Activated CD8-positive, alpha-beta T cell treated with anti-CD3 and anti-CD28 coated beads for 36 hours (primary cell): ENCODE measurements around the gene OVOL1. TPM values are rescaled to one million over a fixed set of nuclear protein-coding genes. Genes with fewer than 3 reads are reported as not detected.

Source experiments
- ATAC-seq: fragments of 200-7000 bp; cut with Tn5 transposase; one replicate; pipeline ENCODE4 v1.10.0; 2021; ENCODE audit warnings: mild to moderate bottlenecking, moderate library complexity
- CTCF ChIA-PET: fragments of 350-600 bp; sonication (Branson Sonifier 250); formaldehyde crosslinking; loops from one replicate; lab custom pipeline; 2021; ENCODE audit warnings: antibody characterized with exemption; lab: Charles Lee
- POLR2A ChIA-PET: fragments of 350-600 bp; sonication (Branson Sonifier 250); formaldehyde crosslinking; loops from one replicate; lab custom pipeline; 2021; ENCODE audit warnings: antibody characterized with exemption; lab: Charles Lee
- DNase-seq: peaks from one replicate; pipeline ENCODE4 v3.0.0-alpha.2; 2020
- H3K27ac Mint-ChIP-seq: one replicate; pipeline ENCODE4 v1.8.0; 2021; ENCODE audit warnings: mild to moderate bottlenecking, mixed read lengths
- H3K27me3 Mint-ChIP-seq: one replicate; pipeline ENCODE4 v1.8.0; 2021; ENCODE audit warnings: mixed read lengths
- H3K36me3 Mint-ChIP-seq: one replicate; pipeline ENCODE4 v1.8.0; 2021; ENCODE audit warnings: low read depth, mixed read lengths
- H3K4me1 Mint-ChIP-seq: one replicate; pipeline ENCODE4 v1.8.0; 2021; ENCODE audit warnings: low read depth, mixed read lengths
- H3K4me3 Mint-ChIP-seq: one replicate; pipeline ENCODE4 v1.8.0; 2021; ENCODE audit warnings: mild to moderate bottlenecking, moderate library complexity, mixed read lengths
- H3K9me3 Mint-ChIP-seq: one replicate; pipeline ENCODE4 v1.8.0; 2021; ENCODE audit warnings: mixed read lengths
- CTCF ChIP-seq: fragments of 200-600 bp; IDR thresholded peaks from one replicate; pipeline ENCODE4 v1.8.0; 2022; ENCODE audit warnings: antibody characterized with exemption, mild to moderate bottlenecking
- intact Hi-C: fragments of 100-400 bp; cut with micrococcal nuclease; formaldehyde crosslinking; loops from one replicate; pipeline ENCODE4 v1.10.0; 2022
- total RNA-seq, 2 experiments: library from RNA; stranded (reverse); gene quantifications; one replicate each; pipeline ENCODE4 v1.2.3, GENCODE V29; 2021

The OVOL1 gene
- total RNA-seq, 2 experiments from 2014 or later: 0.90 to 1.2 TPM

- DNase-seq (no peak), ATAC-seq (no peak)
- POLR2A ChIA-PET: no interaction called here
- Mint-ChIP-seq H3K27me3 (no peaks in the 10 kb centered on the region), H3K9me3 (no peaks in the 10 kb centered on the region), H3K27ac (no peak overlapping the region), H3K36me3 (no peaks in the 10 kb centered on the region), H3K4me1 (no peaks in the 10 kb centered on the region), H3K4me3 (no peak overlapping the region)
- TF ChIP-seq CTCF: no peak
- CTCF ChIA-PET: no interaction called here
- intact Hi-C loops: no loop called here
These were observed 55.3 kb downstream of the OVOL1 start for GRCh38 chr11:65842144-65842543.

GRCh38 chr11:65843811-65844210 lies 56.9 kb downstream of the OVOL1 start:
- H3K4me3 Mint-ChIP-seq: no peak overlapping the region
- H3K4me1 Mint-ChIP-seq: no peaks in the 10 kb centered on the region
- POLR2A ChIA-PET: interaction anchor here (0.7 to 1.0 kb wide), 3 partner anchors 8 to 64 kb away, joined by 3 to 9 read pairs (median 3); no protein-coding TSS in a partner anchor
- intact Hi-C loops: no loop called here
- H3K9me3 Mint-ChIP-seq: no peaks in the 10 kb centered on the region
- CTCF ChIA-PET: interaction anchor here (0.7 to 2.0 kb wide), 6 partner anchors 7 to 132 kb away, joined by 3 to 4 read pairs (median 4); partner anchors contain the start of genes AP5B1, FIBP and KAT5
- no peak for DNase-seq
- H3K27me3 Mint-ChIP-seq: no peaks in the 10 kb centered on the region
- no peak overlapping the region for H3K27ac Mint-ChIP-seq
- no peak for ATAC-seq
- no peaks in the 10 kb centered on the region for H3K36me3 Mint-ChIP-seq
- no peak for TF ChIP-seq CTCF

GRCh38 chr11:65844231-65844872 lies 57.5 kb downstream of the OVOL1 start:
- no peak for TF ChIP-seq CTCF
- POLR2A ChIA-PET: interaction anchor here (0.8 to 0.9 kb wide), 2 partner anchors 16 to 247 kb away, joined by 3 read pairs; no protein-coding TSS in a partner anchor

More at GRCh38 chr11:65844231-65844872, 57.5 kb downstream of the OVOL1 start:
- Mint-ChIP-seq H3K4me1 (no peaks in the 10 kb centered on the region), H3K4me3 (no peak overlapping the region), H3K36me3 (no peaks in the 10 kb centered on the region), H3K9me3 (no peaks in the 10 kb centered on the region), H3K27me3 (no peaks in the 10 kb centered on the region), H3K27ac (no peak overlapping the region)
- intact Hi-C loops: no loop called here
- DNase-seq (no peak), ATAC-seq (no peak)
- CTCF ChIA-PET: interaction anchor here (0.7 to 2.0 kb wide), 3 partner anchors 40 to 133 kb away, joined by 3 to 4 read pairs (median 4); partner anchors contain the start of genes AP5B1 and KAT5

Other genes with a start within 250 kb of the OVOL1 start
- gene LTBP3, start 228.7 kb upstream of the OVOL1 start, total RNA-seq: 10 to 100 TPM; 55.4 to 56.0 TPM
- 10 to 100 TPM; 54.3 to 54.7 TPM for gene ZNRD2, start 216.6 kb upstream of the OVOL1 start, total RNA-seq
- gene FAM89B, start 214.5 kb upstream of the OVOL1 start, total RNA-seq: 10 to 100 TPM; 12.7 to 16.0 TPM
- gene EHBP1L1, start 211.0 kb upstream of the OVOL1 start, total RNA-seq: 10 to 100 TPM; 94.0 to 99.4 TPM
- gene KCNK7, start 191.3 kb upstream of the OVOL1 start, total RNA-seq: under 1 TPM in 1 of 2 experiments, not detected in 1; 0.77 TPM
- gene MAP3K11, start 172.8 kb upstream of the OVOL1 start, total RNA-seq: 10 to 100 TPM; 40.3 to 45.6 TPM
- gene PCNX3, start 171.3 kb upstream of the OVOL1 start, total RNA-seq: 10 to 100 TPM; 34.3 to 34.4 TPM
- gene SIPA1, start 149.0 kb upstream of the OVOL1 start, total RNA-seq: 100 to 1,000 TPM; 172 to 180 TPM
- gene RELA, start 124.1 kb upstream of the OVOL1 start, total RNA-seq: 10 to 100 TPM; 65.6 to 72.5 TPM
- 10 to 100 TPM; 67.7 to 71.8 TPM for gene KAT5, start 74.8 kb upstream of the OVOL1 start, total RNA-seq
- gene RNASEH2C, start 66.3 kb upstream of the OVOL1 start, total RNA-seq: 100 to 1,000 TPM; 101 to 109 TPM
- 10 to 100 TPM; 30.9 to 31.1 TPM for gene AP5B1, start 6.1 kb upstream of the OVOL1 start, total RNA-seq
- gene SNX32, start 46.9 kb downstream of the OVOL1 start, total RNA-seq: 1 to 10 TPM; 1.6 to 2.1 TPM
- 1,000 to 10,000 TPM; 1,059 to 1,062 TPM for gene CFL1, start 71.1 kb downstream of the OVOL1 start, total RNA-seq
- gene MUS81, start 73.4 kb downstream of the OVOL1 start, total RNA-seq: 10 to 100 TPM; 54.7 to 60.2 TPM
- 10 to 100 TPM; 17.1 to 18.0 TPM for gene EFEMP2, start 85.7 kb downstream of the OVOL1 start, total RNA-seq
- 100 to 1,000 TPM; 124 to 126 TPM for gene CTSW, start 92.8 kb downstream of the OVOL1 start, total RNA-seq
- 10 to 100 TPM; 78.8 to 79.9 TPM for gene FIBP, start 101.4 kb downstream of the OVOL1 start, total RNA-seq
- 10 to 100 TPM; 68.8 to 72.4 TPM for gene CCDC85B, start 103.6 kb downstream of the OVOL1 start, total RNA-seq
- 10 to 100 TPM in 1 of 2 experiments, 1 to 10 TPM in 1; 9.9 to 10.2 TPM for gene FOSL1, start 113.3 kb downstream of the OVOL1 start, total RNA-seq
- 10 to 100 TPM; 26.2 to 26.3 TPM for gene C11orf68, start 132.0 kb downstream of the OVOL1 start, total RNA-seq
- 100 to 1,000 TPM; 135 TPM for gene DRAP1, start 132.4 kb downstream of the OVOL1 start, total RNA-seq
- not detected for gene TSGA10IP, start 158.4 kb downstream of the OVOL1 start, total RNA-seq
- gene SART1, start 174.7 kb downstream of the OVOL1 start, total RNA-seq: 10 to 100 TPM; 58.3 to 63.9 TPM
- gene EIF1AD, start 215.1 kb downstream of the OVOL1 start, total RNA-seq: 10 to 100 TPM; 44.4 to 45.6 TPM
- 100 to 1,000 TPM; 267 to 311 TPM for gene BANF1, start 215.4 kb downstream of the OVOL1 start, total RNA-seq
- under 1 TPM in 1 of 2 experiments, not detected in 1; 0.50 TPM for gene CST6, start 224.9 kb downstream of the OVOL1 start, total RNA-seq
- gene CATSPER1, start 239.4 kb downstream of the OVOL1 start, total RNA-seq: not detected